Large intestine (tissue), 3 donors: ENCODE measurements around the gene NSFL1C. TPM values are rescaled to one million over a fixed set of nuclear protein-coding genes. Genes with fewer than 3 reads are reported as not detected.
A peak's percentile ranks its signal among the peaks of the same experiment; 100 is the strongest.

ENCODE experiments used
- DNase-seq, 2 donors: peaks; one replicate each; pipeline versions ENCODE4 v3.0.0 to v3.0.0-alpha.2; 2013
- H3K27ac ChIP-seq: one replicate; pipeline ENCODE4 v1.5.1; 2013; ENCODE audit warnings: low read length
- H3K27me3 ChIP-seq: 2 replicates; pipeline ENCODE4 v1.6.1; 2013; ENCODE audit warnings: low read length; ENCODE audit not compliant: control insufficient read depth, insufficient read depth
- H3K36me3 ChIP-seq: 2 replicates; pipeline ENCODE4 v1.6.1; 2013; ENCODE audit warnings: low read length; ENCODE audit not compliant: control insufficient read depth, insufficient read depth
- H3K4me1 ChIP-seq: one replicate; pipeline ENCODE4 v1.6.1; 2013; ENCODE audit warnings: low read length; ENCODE audit not compliant: control insufficient read depth, insufficient read depth
- H3K4me3 ChIP-seq: one replicate; pipeline ENCODE4 v1.5.1; 2013; ENCODE audit warnings: low read length
- H3K9me3 ChIP-seq: one replicate; pipeline ENCODE4 v1.6.1; 2013; ENCODE audit warnings: mild to moderate bottlenecking, low read depth, low read length, moderate library complexity; ENCODE audit not compliant: control insufficient read depth
- WGBS: methylation state at CpG from one replicate; pipeline ENCODE4 v1.1.5; 2013; ENCODE audit warnings: low lambda C conversion rate; ENCODE audit not compliant: insufficient coverage; 5-methylcytosine and 5-hydroxymethylcytosine counted together
- polyA plus RNA-seq: library from polyadenylated mRNA; unstranded; fragments of 120-200 nt; gene quantifications from one replicate; pipeline ENCODE4 v1.2.1, GENCODE V29; 2013

Gene NSFL1C
- polyA plus RNA-seq, 1 donor = 73.3 TPM

GRCh38 chr20:1427457-1428054, 39.1 kb downstream of the NSFL1C start:
- H3K27ac ChIP-seq = no peak overlapping the region
- no peak overlapping the region for H3K4me3 ChIP-seq
- H3K27me3 ChIP-seq = no peaks in the 10 kb centered on the region
- WGBS = no CpG with 5 or more reads among the region's 3 CpGs
- no peaks in the 10 kb centered on the region for H3K36me3 ChIP-seq
- no peaks in the 10 kb centered on the region for H3K9me3 ChIP-seq
- peaks cover 5% of the 10 kb centered on the region for H3K4me1 ChIP-seq
- peak in 1 of 2 donors; percentile 36 for DNase-seq

GRCh38 chr20:1426231-1426849, 40.3 kb downstream of the NSFL1C start:
- Histone ChIP-seq H3K27ac (no peak overlapping the region), H3K36me3 (no peaks in the 10 kb centered on the region), H3K4me3 (no peak overlapping the region), H3K9me3 (no peaks in the 10 kb centered on the region), H3K27me3 (no peaks in the 10 kb centered on the region), H3K4me1 (peaks cover 5% of the 10 kb centered on the region)
- DNase-seq = no peak
- no CpG with 5 or more reads among the region's 4 CpGs for whole genome bisulfite sequencing

- Histone ChIP-seq H3K9me3 (peaks cover 4% of the 10 kb centered on the region), H3K27me3 (no peaks in the 10 kb centered on the region), H3K27ac (no peak overlapping the region), H3K4me3 (no peak overlapping the region), H3K36me3 (no peaks in the 10 kb centered on the region), H3K4me1 (peaks cover 1% of the 10 kb centered on the region)
- no CpG with 5 or more reads among the region's 1 CpG for WGBS
- no peak for DNase-seq
These were observed 42.3 kb downstream of the NSFL1C start for GRCh38 chr20:1424336-1424735.

GRCh38 chr20:1423625-1424106, 43.0 kb downstream of the NSFL1C start:
- DNase-seq = peak; percentile 64 to 75
- H3K27me3 ChIP-seq = no peaks in the 10 kb centered on the region
- H3K4me3 ChIP-seq = no peak overlapping the region
- no peak overlapping the region for H3K27ac ChIP-seq
- WGBS = no CpG with 5 or more reads among the region's 7 CpGs
- H3K9me3 ChIP-seq = peaks cover 4% of the 10 kb centered on the region
- H3K4me1 ChIP-seq = no peaks in the 10 kb centered on the region
- no peaks in the 10 kb centered on the region for H3K36me3 ChIP-seq

- H3K9me3 ChIP-seq = peaks cover 4% of the 10 kb centered on the region
- no peak overlapping the region for H3K27ac ChIP-seq
- H3K36me3 ChIP-seq = no peaks in the 10 kb centered on the region
- no peak overlapping the region for H3K4me3 ChIP-seq
- no peak for DNase-seq
- no CpG with 5 or more reads among the region's 6 CpGs for WGBS
- no peaks in the 10 kb centered on the region for H3K4me1 ChIP-seq
- H3K27me3 ChIP-seq = peaks cover 2% of the 10 kb centered on the region
These were observed 43.4 kb downstream of the NSFL1C start for GRCh38 chr20:1423206-1423605.

GRCh38 chr20:1422753-1423152, 43.9 kb downstream of the NSFL1C start:
- Histone ChIP-seq H3K27me3 (peaks cover 2% of the 10 kb centered on the region), H3K4me1 (no peaks in the 10 kb centered on the region), H3K36me3 (no peaks in the 10 kb centered on the region), H3K9me3 (peaks cover 4% of the 10 kb centered on the region), H3K4me3 (no peak overlapping the region), H3K27ac (no peak overlapping the region)
- WGBS = no CpG with 5 or more reads among the region's 3 CpGs
- DNase-seq = no peak

- H3K36me3 ChIP-seq = no peaks in the 10 kb centered on the region
- peaks cover 2% of the 10 kb centered on the region for H3K27me3 ChIP-seq
- no peak overlapping the region for H3K27ac ChIP-seq
- 100% methylated on average over 1 of the region's 4 CpGs for WGBS
- H3K4me3 ChIP-seq = no peak overlapping the region
- DNase-seq = no peak
- no peaks in the 10 kb centered on the region for H3K4me1 ChIP-seq
- peaks cover 4% of the 10 kb centered on the region for H3K9me3 ChIP-seq
These were observed 46.6 kb downstream of the NSFL1C start for GRCh38 chr20:1420066-1420465.

- H3K36me3 ChIP-seq = no peaks in the 10 kb centered on the region
- peaks cover 2% of the 10 kb centered on the region for H3K27me3 ChIP-seq
- no CpG with 5 or more reads among the region's 3 CpGs for WGBS
- H3K9me3 ChIP-seq = peaks cover 4% of the 10 kb centered on the region
- no peak overlapping the region for H3K4me3 ChIP-seq
- DNase-seq = no peak
- no peaks in the 10 kb centered on the region for H3K4me1 ChIP-seq
- H3K27ac ChIP-seq = no peak overlapping the region
These were observed 48.3 kb downstream of the NSFL1C start for GRCh38 chr20:1418350-1418749.

GRCh38 chr20:1417790-1418189, 48.9 kb downstream of the NSFL1C start:
- Histone ChIP-seq H3K36me3 (no peaks in the 10 kb centered on the region), H3K9me3 (peaks cover 4% of the 10 kb centered on the region), H3K27ac (no peak overlapping the region), H3K27me3 (peaks cover 2% of the 10 kb centered on the region), H3K4me1 (no peaks in the 10 kb centered on the region), H3K4me3 (no peak overlapping the region)
- no peak for DNase-seq

- no CpG with 5 or more reads among the region's 5 CpGs for WGBS
- H3K27ac ChIP-seq = no peak overlapping the region
- peaks cover 2% of the 10 kb centered on the region for H3K27me3 ChIP-seq
- H3K36me3 ChIP-seq = no peaks in the 10 kb centered on the region
- no peaks in the 10 kb centered on the region for H3K4me1 ChIP-seq
- no peak overlapping the region for H3K4me3 ChIP-seq
- H3K9me3 ChIP-seq = peaks cover 4% of the 10 kb centered on the region
- no peak for DNase-seq
These were observed 49.4 kb downstream of the NSFL1C start for GRCh38 chr20:1417273-1417672.
